Measurements from ENCODE around the gene TBC1D26.
"Not testable (repeated sequence)": the region's sequence is repeated elsewhere in the genome, so short reads cannot be mapped to it uniquely, and the experiment has no call there.

DNA sequence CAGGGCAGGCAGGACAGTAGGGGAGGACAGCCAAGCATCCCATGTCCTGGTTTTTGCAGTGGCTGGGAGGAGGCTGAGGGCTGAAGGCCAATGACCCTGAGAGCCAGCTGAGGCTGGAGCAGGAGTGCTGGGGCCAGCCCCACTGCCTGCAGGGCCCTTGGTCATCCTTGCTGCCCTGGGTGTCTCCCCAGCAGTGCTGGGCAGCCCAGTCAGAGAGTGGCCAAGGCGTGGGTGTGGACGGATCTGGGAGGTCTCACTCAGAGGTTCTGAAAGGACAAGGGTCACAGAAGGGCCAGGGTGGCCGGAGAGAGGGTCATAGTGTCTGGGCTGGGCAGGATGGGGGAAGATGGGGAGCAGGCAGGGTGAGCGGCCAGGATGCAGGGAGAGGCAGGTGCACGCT, 4.5 kb downstream of the TBC1D26 start:
- not testable (repeated sequence) for TF ChIP-seq CTCF (IDR thresholded peaks at IDR 0.05; ENCODE audit: insufficient read depth, low read length, poor library complexity, severe bottlenecking); EZH2phosphoT487 (conservative IDR thresholded peaks at IDR 0.05; ENCODE audit: low read length)
